WTC11 (cell line): ENCODE data around the gene PRELP. TPM values are rescaled to one million over a fixed set of nuclear protein-coding genes. Genes with fewer than 3 reads are reported as not detected.

Source experiments
- ATAC-seq: fragments of 200-7000 bp; cut with Tn5 transposase; 2 replicates; pipeline ENCODE4 v1.10.0; 2021; ENCODE audit warnings: mild to moderate bottlenecking, moderate library complexity
- CTCF ChIA-PET: fragments of 300-600 bp; sonication (Branson Sonifier 250); formaldehyde crosslinking; loops from one replicate; lab custom pipeline; 2021; ENCODE audit warnings: antibody characterized with exemption; lab: Charles Lee
- POLR2A ChIA-PET: fragments of 350-600 bp; sonication (Branson Sonifier 250); formaldehyde crosslinking; loops from one replicate; lab custom pipeline; 2021; ENCODE audit warnings: antibody characterized with exemption; lab: Charles Lee
- DNase-seq: peaks from one replicate; pipeline ENCODE4 v3.0.0; 2021; ENCODE audit warnings: low spot score
- H3K27ac Mint-ChIP-seq: 2 replicates; pipeline ENCODE4 v1.8.0; 2021; ENCODE audit warnings: mixed read lengths
- H3K27me3 Mint-ChIP-seq: 2 replicates; pipeline ENCODE4 v1.8.0; 2021; ENCODE audit warnings: low read depth, mild to moderate bottlenecking, moderate library complexity, mixed read lengths
- H3K36me3 Mint-ChIP-seq: 2 replicates; pipeline ENCODE4 v1.8.0; 2021; ENCODE audit warnings: mixed read lengths
- H3K4me1 Mint-ChIP-seq: 2 replicates; pipeline ENCODE4 v1.8.0; 2022; ENCODE audit warnings: mixed read lengths
- H3K4me3 Mint-ChIP-seq: 2 replicates; pipeline ENCODE4 v1.8.0; 2021; ENCODE audit warnings: mild to moderate bottlenecking, moderate library complexity, mixed read lengths
- H3K9me3 Mint-ChIP-seq: 2 replicates; pipeline ENCODE4 v1.8.0; 2021; ENCODE audit warnings: mixed read lengths
- AR ChIP-seq: fragments of 250-450 bp; sonication (Bioruptor Pico); IDR thresholded peaks from 2 replicates; pipeline ENCODE4 v1.9.0; 2021; ENCODE audit warnings: mild to moderate bottlenecking
- CTCF ChIP-seq: fragments of 200-600 bp; IDR thresholded peaks from 2 replicates; pipeline ENCODE4 v1.8.0; 2022; ENCODE audit warnings: antibody characterized with exemption
- E2F1 ChIP-seq: sonication (generic); formaldehyde crosslinking; IDR thresholded peaks from 2 replicates; pipeline ENCODE4 v1.8.0; 2022; ENCODE audit warnings: mild to moderate bottlenecking, missing genetic modification reagents
- EMX1 ChIP-seq: fragments of 250-450 bp; sonication (Bioruptor Pico); IDR thresholded peaks from 2 replicates; pipeline ENCODE4 v1.8.0; 2021; ENCODE audit warnings: mild to moderate bottlenecking
- FOXK1 ChIP-seq: sonication (generic); formaldehyde crosslinking; IDR thresholded peaks from 2 replicates; pipeline ENCODE4 v1.8.0; 2022; ENCODE audit warnings: mild to moderate bottlenecking, moderate library complexity, missing genetic modification reagents
- GTF2I ChIP-seq: fragments of 250-450 bp; sonication (Bioruptor Pico); conservative IDR thresholded peaks from 2 replicates; pipeline ENCODE4 v1.4.0; 2021; ENCODE audit warnings: mild to moderate bottlenecking
- HMGA2 ChIP-seq: fragments of 250-450 bp; sonication (Bioruptor Pico); IDR thresholded peaks from 2 replicates; pipeline ENCODE4 v1.4.0; 2021; ENCODE audit warnings: mild to moderate bottlenecking, moderate library complexity
- KAT7 ChIP-seq: sonication (generic); formaldehyde crosslinking; IDR thresholded peaks from 2 replicates; pipeline ENCODE4 v1.8.1; 2023; ENCODE audit warnings: missing genetic modification reagents, mild to moderate bottlenecking, borderline replicate concordance
- PRDM15 ChIP-seq: sonication (generic); formaldehyde crosslinking; IDR thresholded peaks from 2 replicates; pipeline ENCODE4 v1.8.0; 2022; ENCODE audit warnings: missing genetic modification reagents
- SP1 ChIP-seq: sonication (generic); formaldehyde crosslinking; conservative IDR thresholded peaks from 2 replicates; pipeline ENCODE4 v1.8.1; 2022; ENCODE audit warnings: missing genetic modification reagents
- ZNF219 ChIP-seq: sonication (generic); formaldehyde crosslinking; IDR thresholded peaks from 2 replicates; pipeline ENCODE4 v1.8.0; 2023; ENCODE audit warnings: missing genetic modification reagents, mild to moderate bottlenecking, borderline replicate concordance
- ZNF263 ChIP-seq: sonication (generic); formaldehyde crosslinking; IDR thresholded peaks from 2 replicates; pipeline ENCODE4 v1.8.1; 2022; ENCODE audit warnings: low read depth, mild to moderate bottlenecking, moderate library complexity, missing genetic modification reagents
- ZNF416 ChIP-seq: fragments of 250-450 bp; sonication (Bioruptor Pico); IDR thresholded peaks from 2 replicates; pipeline ENCODE4 v1.9.0; 2021; ENCODE audit warnings: mild to moderate bottlenecking, inconsistent platforms
- total RNA-seq: library from RNA; stranded (reverse); gene quantifications from 3 replicates; pipeline ENCODE4 v1.2.3, GENCODE V29; 2021

Gene PRELP
- total RNA-seq, 1 experiment from 2014 or later, result 0.17 TPM

- DNase-seq, result no peak
- Mint-ChIP-seq H3K9me3 (no peaks in the 10 kb centered on the region), H3K27me3 (peaks cover 10% of the 10 kb centered on the region), H3K27ac (no peak overlapping the region), H3K4me1 (peaks cover 28% of the 10 kb centered on the region), H3K36me3 (no peaks in the 10 kb centered on the region), H3K4me3 (no peak overlapping the region)
- TF ChIP-seq CTCF (no peak), EMX1 (CRISPR knock-in tag) (no peak), PRDM15 (CRISPR knock-in tag) (no peak), E2F1 (CRISPR knock-in tag) (no peak), AR (CRISPR knock-in tag) (no peak), HMGA2 (CRISPR knock-in tag) (no peak), SP1 (no peak), ZNF219 (CRISPR knock-in tag) (no peak), ZNF416 (no peak), KAT7 (CRISPR knock-in tag) (no peak)
- no peak for ATAC-seq
- CTCF ChIA-PET, result interaction anchor here (1.5 kb wide), 1 partner anchor 14 kb away, joined by 3 read pairs; no protein-coding TSS in a partner anchor
- POLR2A ChIA-PET, result interaction anchor here (0.5 kb wide), 1 partner anchor 111 kb away, joined by 5 read pairs; no protein-coding TSS in a partner anchor
Observed at GRCh38 chr1:203490607-203491006, 15.0 kb downstream of the PRELP start.

- Mint-ChIP-seq H3K36me3 (no peaks in the 10 kb centered on the region), H3K27ac (no peak overlapping the region), H3K4me1 (peaks cover 28% of the 10 kb centered on the region), H3K9me3 (no peaks in the 10 kb centered on the region), H3K4me3 (no peak overlapping the region), H3K27me3 (peaks cover 3% of the 10 kb centered on the region)
- CTCF ChIA-PET, result interaction anchor here (0.9 kb wide), 1 partner anchor 149 kb away, joined by 3 read pairs; no protein-coding TSS in a partner anchor
- no peak for ATAC-seq
- POLR2A ChIA-PET, result no interaction called here
- TF ChIP-seq FOXK1 (CRISPR knock-in tag), result no peak
- no peak for TF ChIP-seq GTF2I (CRISPR knock-in tag)
- TF ChIP-seq ZNF263 (CRISPR knock-in tag), result no peak
- no peak for DNase-seq
Observed at GRCh38 chr1:203491664-203492063, 16.1 kb downstream of the PRELP start.
